GM19193 (cell line): ENCODE data around the gene ARHGAP26.

ENCODE experiments used
- POLR2A ChIP-seq: IDR thresholded peaks from 4 replicates; pipeline ENCODE4 v1.6.1; 2011; ENCODE audit not compliant: insufficient read depth, insufficient read length; ENCODE audit errors: extremely low read depth

Gene ARHGAP26

DNA sequence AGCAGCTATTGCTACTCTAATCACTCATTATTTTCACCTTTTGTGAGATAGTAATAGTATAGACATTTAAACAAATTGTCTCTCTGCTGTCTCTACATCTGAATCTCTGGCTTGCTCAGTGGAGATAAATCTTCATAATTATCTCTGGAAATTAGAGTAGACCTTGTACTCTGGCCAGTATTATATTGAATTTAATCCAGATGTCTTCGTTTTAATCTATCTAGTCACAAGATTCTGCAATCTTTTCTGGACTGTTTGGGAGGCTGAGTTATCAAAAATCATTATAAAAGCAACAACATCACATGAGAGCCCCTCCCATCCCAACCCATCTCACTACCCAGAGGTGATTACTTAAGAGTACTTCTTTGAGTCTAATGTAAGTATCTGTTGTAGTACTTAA lies 19.0 kb downstream of the ARHGAP26 start:
- TF ChIP-seq POLR2A: no peak

GRCh38 chr5:142792012-142792864 lies 22.1 kb downstream of the ARHGAP26 start:
- TF ChIP-seq POLR2A: no peak

- no peak for TF ChIP-seq POLR2A
Observed at GRCh38 chr5:142792865-142793232, 22.7 kb downstream of the ARHGAP26 start.

DNA sequence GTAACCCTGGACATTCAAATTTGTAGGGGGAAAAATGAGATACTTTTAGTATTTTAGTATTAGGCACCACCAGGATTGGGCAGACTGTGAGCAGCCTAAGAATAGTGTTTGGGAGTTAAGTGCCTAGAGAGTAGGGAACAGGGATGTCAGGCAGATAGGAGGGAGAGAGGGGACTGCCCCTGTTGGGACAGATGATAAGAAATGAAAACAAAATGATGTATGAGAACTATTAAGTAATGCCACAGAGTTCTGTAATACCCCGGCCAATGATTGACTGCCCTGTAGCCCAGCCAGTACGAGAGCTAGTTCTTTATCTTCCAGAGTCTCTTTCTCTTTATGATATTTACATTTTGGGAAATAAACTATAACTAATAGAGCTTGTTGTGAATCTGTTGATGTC lies 24.4 kb downstream of the ARHGAP26 start:
- TF ChIP-seq POLR2A: no peak

DNA sequence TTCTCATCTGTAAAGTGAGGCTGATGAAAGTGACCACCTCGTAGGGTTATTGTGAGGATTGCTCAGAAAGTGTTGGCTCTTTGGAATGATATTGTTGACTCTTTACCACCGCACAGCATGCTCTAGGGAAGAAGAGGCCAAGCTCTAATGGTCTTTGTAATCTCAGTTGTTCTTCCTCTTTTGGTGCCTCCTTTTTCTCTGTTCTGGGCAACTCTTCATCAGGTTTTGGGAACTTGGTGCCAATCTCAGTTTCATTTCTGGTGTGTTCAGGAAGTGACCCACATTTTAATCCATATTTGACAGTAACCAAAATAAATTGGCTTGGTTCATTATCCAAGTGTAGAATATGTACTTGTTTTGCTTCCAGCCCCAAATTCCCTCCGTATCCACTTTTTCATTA lies 25.1 kb downstream of the ARHGAP26 start:
- no peak for TF ChIP-seq POLR2A

DNA sequence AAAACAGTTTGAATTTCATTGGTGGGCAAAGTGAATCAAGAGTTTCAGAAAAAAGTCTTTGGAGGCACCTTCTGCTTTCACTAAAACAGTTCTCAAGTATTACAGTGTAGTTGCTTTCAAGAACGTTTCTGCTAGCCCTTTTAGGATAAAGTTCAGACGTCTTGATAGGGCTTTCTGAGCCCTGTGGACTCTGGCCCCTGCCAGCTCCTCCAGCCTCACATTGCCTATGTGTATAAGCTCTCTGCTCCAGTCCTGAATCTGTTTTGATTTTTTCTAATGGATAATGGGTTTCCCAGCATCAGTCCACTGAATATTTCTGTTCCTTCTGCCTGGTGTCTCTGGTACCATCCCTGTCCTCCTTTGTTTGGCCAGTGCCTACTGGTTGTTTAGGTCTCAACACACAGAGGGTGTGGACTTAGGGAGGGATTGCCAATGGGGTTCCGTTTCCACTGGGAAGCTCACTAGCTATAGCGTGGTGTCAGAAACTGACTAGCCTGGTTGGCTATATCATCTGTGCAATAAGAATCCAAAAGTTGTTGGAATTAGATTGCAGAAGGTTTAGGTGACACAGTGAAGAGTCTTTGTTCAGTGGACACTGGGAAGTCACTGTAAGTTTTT lies 26.4 kb downstream of the ARHGAP26 start:
- TF ChIP-seq POLR2A: no peak

DNA sequence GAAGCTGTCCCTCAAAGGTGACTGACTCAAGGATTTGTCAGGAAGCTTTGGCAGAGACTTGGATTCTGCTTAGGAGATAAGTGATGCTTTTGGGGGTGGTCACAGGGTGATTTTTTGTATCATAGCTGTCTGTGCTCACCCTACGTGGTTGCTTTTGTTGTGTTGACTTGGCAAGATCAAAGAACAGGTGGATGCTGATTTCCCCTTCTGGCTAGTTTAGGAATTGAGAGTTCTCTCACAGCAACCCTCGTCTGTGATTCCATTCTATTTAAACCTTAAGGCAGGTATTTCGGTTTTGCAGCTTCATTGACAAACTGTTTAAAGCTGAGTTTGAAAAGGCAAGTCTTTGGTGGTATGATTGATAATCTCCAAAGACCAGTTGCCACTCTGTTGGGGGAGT lies 27.2 kb downstream of the ARHGAP26 start:
- TF ChIP-seq POLR2A: no peak

GRCh38 chr5:142798099-142798770 lies 28.1 kb downstream of the ARHGAP26 start:
- no peak for TF ChIP-seq POLR2A

- TF ChIP-seq POLR2A: no peak
Observed at GRCh38 chr5:142800776-142801494, 30.8 kb downstream of the ARHGAP26 start.

- no peak for TF ChIP-seq POLR2A
Observed at GRCh38 chr5:142801495-142801871, 31.3 kb downstream of the ARHGAP26 start.

- no peak for TF ChIP-seq POLR2A
Observed at GRCh38 chr5:142803428-142804125, 33.4 kb downstream of the ARHGAP26 start.

DNA sequence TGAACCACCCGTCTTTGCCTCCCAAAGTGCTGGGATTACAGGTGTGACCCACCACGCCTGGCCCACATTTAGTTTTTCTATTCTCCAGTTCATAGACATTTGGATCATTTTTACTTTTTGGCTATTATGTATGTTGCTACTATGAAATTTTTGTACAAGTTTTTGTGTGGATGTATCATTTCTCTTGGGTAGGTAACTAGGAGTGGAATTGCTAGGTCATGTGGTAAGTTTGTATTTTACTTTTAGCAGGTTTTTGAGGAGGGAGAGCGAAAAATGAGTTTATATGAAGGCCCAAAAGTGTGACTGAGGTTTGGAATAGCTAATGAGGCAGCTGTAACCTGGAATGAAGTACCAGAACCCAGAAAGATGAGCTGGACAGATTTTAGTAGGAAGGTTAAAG lies 35.2 kb downstream of the ARHGAP26 start:
- TF ChIP-seq POLR2A: no peak

DNA sequence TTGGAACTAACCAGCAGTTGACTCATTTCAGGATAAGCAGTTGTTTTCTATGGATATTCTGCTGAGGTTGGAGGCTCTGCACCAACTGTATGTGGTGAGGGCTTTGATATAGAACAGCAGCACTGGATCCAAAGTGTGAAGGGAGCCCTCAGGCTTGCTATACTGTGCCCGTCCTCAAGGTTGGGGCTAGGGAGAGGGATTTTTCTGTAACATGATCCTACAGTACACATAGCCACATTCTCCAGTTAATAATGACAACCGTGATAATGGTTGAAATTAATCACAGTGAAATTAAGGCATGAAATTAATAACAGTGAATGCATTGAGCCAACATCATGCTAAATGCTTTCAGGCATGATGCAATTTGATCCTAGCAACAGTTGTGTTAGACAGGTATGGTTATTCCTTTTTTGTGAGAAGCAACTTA lies 36.7 kb downstream of the ARHGAP26 start:
- no peak for TF ChIP-seq POLR2A

- no peak for TF ChIP-seq POLR2A
Observed at GRCh38 chr5:142807372-142807911, 37.3 kb downstream of the ARHGAP26 start.
